ENCODE data around the gene CLSTN2.

Gene CLSTN2

GRCh38 chr3:140595295-140595694 lies 660.3 kb downstream of the CLSTN2 start:
- ChIA-PET CTCF (no interaction called here), POLR2A (no interaction called here)
- 0 out of 2 replicates have a peak, but pooled peaks cover 6% of the 10 kb centered on the region for H3K4me1 ChIP-seq (ENCODE audit: control insufficient read depth, insufficient read depth, low read length)
- H3K4me3 ChIP-seq (ENCODE audit: low read depth, low read length): no peak overlapping the region
- no peaks in the 10 kb centered on the region for H3K36me3 ChIP-seq (ENCODE audit: control insufficient read depth in 2 of 2, insufficient read depth in 1 of 2, low read length in 2 of 2)
- no peak for TF ChIP-seq PRDM10 (tag by site-specific recombination; IDR thresholded peaks at IDR 0.05)
- H3K9me3 ChIP-seq (ENCODE audit: control insufficient read depth, insufficient read depth, low read depth, low read length): no peaks in the 10 kb centered on the region
- H3K27ac ChIP-seq (ENCODE audit: extremely low read depth, low read depth, low read length): no peak overlapping the region

GRCh38 chr3:140597364-140597763 lies 662.4 kb downstream of the CLSTN2 start:
- no peak overlapping the region for H3K27ac ChIP-seq (ENCODE audit: extremely low read depth, low read depth, low read length)
- no peaks in the 10 kb centered on the region for H3K36me3 ChIP-seq (ENCODE audit: control insufficient read depth in 2 of 2, insufficient read depth in 1 of 2, low read length in 2 of 2)
- H3K4me3 ChIP-seq (ENCODE audit: low read depth, low read length): no peak overlapping the region
- H3K4me1 ChIP-seq (ENCODE audit: control insufficient read depth, insufficient read depth, low read length): 0 out of 2 replicates have a peak, but pooled peaks cover 6% of the 10 kb centered on the region
- H3K9me3 ChIP-seq (ENCODE audit: control insufficient read depth, insufficient read depth, low read depth, low read length): no peaks in the 10 kb centered on the region
- TF ChIP-seq REST (tag by site-specific recombination; IDR thresholded peaks at IDR 0.05) (no peak), ZNF239 (tag by site-specific recombination; IDR thresholded peaks at IDR 0.05) (no peak), ZNF654 (tag by site-specific recombination; IDR thresholded peaks at IDR 0.05; ENCODE audit: low read depth) (no peak), ZNF223 (tag by site-specific recombination; IDR thresholded peaks at IDR 0.05) (no peak), ZNF510 (tag by site-specific recombination; IDR thresholded peaks at IDR 0.05; ENCODE audit: insufficient replicate concordance) (no peak), ZNF449 (tag by site-specific recombination; IDR thresholded peaks at IDR 0.05) (no peak), ZNF426 (tag by site-specific recombination; IDR thresholded peaks at IDR 0.05) (no peak), ZNF561 (tag by site-specific recombination; IDR thresholded peaks at IDR 0.05; ENCODE audit: borderline replicate concordance) (no peak), ZNF560 (tag by site-specific recombination; IDR thresholded peaks at IDR 0.05; ENCODE audit: borderline replicate concordance) (no peak), ELK4 (IDR thresholded peaks at IDR 0.05; ENCODE audit: borderline replicate concordance, low read depth, low read length) (no peak), BCL6B (tag by site-specific recombination; IDR thresholded peaks at IDR 0.05) (no peak)
- ChIA-PET POLR2A (no interaction called here), CTCF (interaction anchor here (0.7 kb wide), 1 partner anchor 20 kb away, joined by 3 read pairs; no protein-coding TSS in a partner anchor)

All from HEK293 (cell line).